Stimulated activated CD8-positive, alpha-beta memory T cell treated with anti-CD3 and anti-CD28 coated beads, Interleukin-2, amount 100 ng/mL, for 1 hour (primary cell): ENCODE results near the gene GNGT2.
A peak's percentile ranks its signal among the peaks of the same experiment; 100 is the strongest.
"Not testable (repeated sequence)": the region's sequence is repeated elsewhere in the genome, so short reads cannot be mapped to it uniquely, and the experiment has no call there.

ENCODE experiments used
- DNase-seq, 2 donors: peaks; one replicate each; pipeline ENCODE4 v3.0.0-alpha.2; 2020; ENCODE audit warnings: low read depth in 2 of 2

Gene GNGT2

GRCh38 chr17:49203796-49204195 is 6.6 kb downstream of the GNGT2 start:
- no peak for DNase-seq

GRCh38 chr17:49201481-49201927 is 8.9 kb downstream of the GNGT2 start:
- no peak for DNase-seq

GRCh38 chr17:49200423-49201083 is 9.8 kb downstream of the GNGT2 start:
- DNase-seq: no peak

- DNase-seq: no peak
These were observed 12.2 kb downstream of the GNGT2 start for GRCh38 chr17:49198211-49198610.

GRCh38 chr17:49197346-49197998 is 12.9 kb downstream of the GNGT2 start:
- no peak for DNase-seq

GRCh38 chr17:49196520-49196919 is 13.9 kb downstream of the GNGT2 start:
- DNase-seq: no peak

GRCh38 chr17:49195751-49196150 is 14.6 kb downstream of the GNGT2 start:
- no peak for DNase-seq

- DNase-seq: no peak
These were observed 16.1 kb downstream of the GNGT2 start for GRCh38 chr17:49194297-49194607.

GRCh38 chr17:49193513-49194296 is 16.7 kb downstream of the GNGT2 start:
- DNase-seq: no peak

GRCh38 chr17:49191917-49192741 is 18.2 kb downstream of the GNGT2 start:
- peak; percentile 84 to 91 for DNase-seq

GRCh38 chr17:49191409-49191916 is 18.9 kb downstream of the GNGT2 start:
- DNase-seq: no peak

GRCh38 chr17:49190932-49191331 is 19.4 kb downstream of the GNGT2 start:
- no peak for DNase-seq

- DNase-seq: no peak
These were observed 23.1 kb downstream of the GNGT2 start for GRCh38 chr17:49187301-49187700.

- DNase-seq: not testable (repeated sequence)
These were observed 25.0 kb downstream of the GNGT2 start for GRCh38 chr17:49185381-49185780.

- not testable (repeated sequence) for DNase-seq
These were observed 25.9 kb downstream of the GNGT2 start for GRCh38 chr17:49184522-49184921.

- DNase-seq: no peak
These were observed 26.6 kb downstream of the GNGT2 start for GRCh38 chr17:49183801-49184200.

GRCh38 chr17:49183341-49183740 is 27.0 kb downstream of the GNGT2 start:
- no peak for DNase-seq

- no peak for DNase-seq
These were observed 29.3 kb downstream of the GNGT2 start for GRCh38 chr17:49180998-49181635.

GRCh38 chr17:49180303-49180702 is 30.1 kb downstream of the GNGT2 start:
- DNase-seq: peak; percentile 24 to 43

- not testable (repeated sequence) for DNase-seq
These were observed 34.4 kb downstream of the GNGT2 start for GRCh38 chr17:49175978-49176377.

- DNase-seq: not testable (repeated sequence)
These were observed 39.7 kb downstream of the GNGT2 start for GRCh38 chr17:49170711-49171110.
